ENCODE results near the gene FGFBP2. TPM values are rescaled to one million over a fixed set of nuclear protein-coding genes. Genes with fewer than 3 reads are reported as not detected.

The FGFBP2 gene, protein sequence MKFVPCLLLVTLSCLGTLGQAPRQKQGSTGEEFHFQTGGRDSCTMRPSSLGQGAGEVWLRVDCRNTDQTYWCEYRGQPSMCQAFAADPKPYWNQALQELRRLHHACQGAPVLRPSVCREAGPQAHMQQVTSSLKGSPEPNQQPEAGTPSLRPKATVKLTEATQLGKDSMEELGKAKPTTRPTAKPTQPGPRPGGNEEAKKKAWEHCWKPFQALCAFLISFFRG
- 0.20 TPM in 1 of 2 replicates, not detected in the other for total RNA-seq (2014; rRNA removed; shearing (Covaris generic))

DNA sequence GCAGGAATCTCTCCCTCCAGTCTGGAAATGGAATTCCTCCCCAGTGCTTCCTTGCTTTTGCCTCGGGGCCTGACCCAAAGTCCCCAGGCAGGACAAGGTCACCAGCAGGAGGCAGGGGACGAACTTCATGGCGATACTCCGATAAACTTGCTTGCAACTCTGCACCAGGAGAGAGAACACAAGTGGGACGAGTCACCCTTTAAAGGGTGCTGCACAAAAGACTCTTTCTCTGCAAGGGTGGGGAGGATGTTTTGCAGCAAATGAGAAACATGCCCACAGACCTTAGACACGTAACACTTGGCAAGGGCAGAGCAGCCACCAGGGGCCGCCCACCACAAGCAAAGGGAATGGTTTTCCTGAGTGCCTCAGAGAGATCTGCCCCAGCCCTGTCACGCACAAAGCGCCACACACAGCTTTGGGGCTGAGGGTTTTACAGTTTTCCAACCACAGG, at the start of gene FGFBP2:
FGFBP2 (minus strand) TSS at position 175 of the 451 bp plus-strand sequence; CDS start at position 129, 46 bp downstream.
- DNase-seq (ENCODE audit: low read depth): peak; percentile 62

DNA sequence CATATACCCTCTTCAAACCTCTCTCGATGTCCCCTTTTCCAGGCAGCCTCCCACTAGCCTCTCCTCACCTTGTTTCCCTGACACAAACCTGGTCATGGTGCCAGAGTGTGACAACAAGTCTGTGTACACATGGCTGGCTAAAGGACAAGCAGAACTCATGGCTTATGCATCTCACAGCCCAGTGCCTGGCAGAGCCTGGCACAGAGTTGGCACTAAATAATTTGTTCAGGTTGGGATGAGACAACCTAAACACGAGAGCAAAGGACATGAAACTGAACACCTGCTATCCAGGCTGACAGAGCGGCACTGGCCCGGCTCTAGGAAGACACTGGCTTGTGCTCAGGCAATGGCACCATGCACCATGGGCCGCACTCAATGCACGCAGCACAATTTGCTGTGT, 48.2 kb upstream of the FGFBP2 start:
- no peak for DNase-seq (ENCODE audit: low read depth)

DNA sequence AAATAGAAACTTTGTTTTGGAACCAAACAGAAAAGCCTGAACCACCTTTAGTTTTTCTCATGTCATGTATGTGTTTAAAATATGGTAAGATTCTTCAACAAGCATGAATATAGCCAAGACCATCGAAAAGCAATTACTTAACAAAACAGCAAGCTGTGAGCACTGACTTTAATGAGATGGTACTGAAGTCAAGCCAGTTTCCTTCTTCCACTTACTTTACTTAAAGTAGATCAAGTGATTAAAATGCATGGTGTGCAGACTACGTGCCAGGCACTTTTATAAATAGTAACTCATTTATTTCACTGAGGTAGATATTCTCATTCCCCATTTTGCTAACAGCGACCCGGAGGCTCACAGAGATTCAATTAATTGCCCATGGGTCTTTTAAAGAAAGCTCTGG, 46.2 kb upstream of the FGFBP2 start:
- DNase-seq (ENCODE audit: low read depth): no peak

DNA sequence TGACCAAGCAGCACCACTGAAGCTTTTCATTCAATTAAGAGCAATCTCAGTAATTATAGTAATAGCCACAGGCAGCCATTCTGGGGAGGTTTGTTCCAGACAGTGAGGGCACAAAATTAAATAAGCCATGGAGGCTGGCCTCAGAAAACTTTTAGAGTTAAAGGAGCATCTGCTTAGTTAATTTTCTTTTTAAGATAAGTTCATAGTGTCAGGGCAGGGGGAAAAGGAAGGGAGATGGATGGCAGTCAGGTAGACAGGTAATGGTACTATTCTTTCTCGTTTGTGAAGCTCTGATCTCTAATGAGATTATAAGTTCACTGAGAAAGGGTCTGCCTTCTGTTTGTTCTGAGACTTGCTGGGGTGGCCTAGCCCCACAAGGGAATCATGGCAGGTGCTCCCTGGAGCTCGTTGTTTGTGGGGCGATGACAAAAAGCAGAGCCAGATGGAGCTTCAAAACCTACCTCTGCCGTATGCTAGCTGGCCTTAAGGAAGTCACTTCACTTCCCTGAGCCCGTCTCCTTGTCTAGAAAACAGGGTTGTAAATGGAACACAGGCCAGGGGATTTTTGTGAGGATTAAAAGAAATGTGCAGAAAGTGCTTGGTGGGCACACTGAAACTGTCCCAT, 44.6 kb upstream of the FGFBP2 start:
- DNase-seq (ENCODE audit: low read depth): no peak

DNA sequence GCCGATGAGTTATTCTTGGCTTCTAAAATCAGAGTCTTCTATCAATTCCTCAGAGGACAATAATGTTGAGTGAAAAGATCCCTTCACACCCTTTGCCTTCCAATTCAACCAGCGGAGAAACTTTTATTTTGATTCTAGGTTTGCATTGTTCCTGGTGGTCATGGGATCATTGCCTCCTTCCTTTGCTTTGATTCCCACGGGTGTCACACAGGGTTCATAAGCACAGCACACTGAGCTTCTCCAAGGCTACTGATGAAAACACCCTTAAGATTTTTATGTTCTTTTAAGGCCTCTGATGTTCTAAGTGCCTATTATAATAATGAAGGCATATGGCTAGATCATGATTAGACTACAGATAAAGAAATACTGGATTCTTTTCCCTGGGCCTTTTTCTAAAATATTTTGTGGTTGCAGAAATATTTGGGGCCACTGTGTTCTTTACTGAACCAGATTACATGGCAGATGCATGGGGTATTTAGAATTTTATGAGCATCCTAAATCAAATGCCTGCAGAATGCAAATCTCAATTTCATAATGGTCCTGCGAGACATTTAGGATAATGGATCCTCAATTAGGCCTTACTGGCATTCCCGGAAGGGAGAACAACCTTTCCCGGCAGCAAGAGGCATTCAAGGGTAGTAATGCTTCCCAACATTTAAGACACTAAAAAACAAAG, 43.9 kb upstream of the FGFBP2 start:
- no peak for DNase-seq (ENCODE audit: low read depth)

DNA sequence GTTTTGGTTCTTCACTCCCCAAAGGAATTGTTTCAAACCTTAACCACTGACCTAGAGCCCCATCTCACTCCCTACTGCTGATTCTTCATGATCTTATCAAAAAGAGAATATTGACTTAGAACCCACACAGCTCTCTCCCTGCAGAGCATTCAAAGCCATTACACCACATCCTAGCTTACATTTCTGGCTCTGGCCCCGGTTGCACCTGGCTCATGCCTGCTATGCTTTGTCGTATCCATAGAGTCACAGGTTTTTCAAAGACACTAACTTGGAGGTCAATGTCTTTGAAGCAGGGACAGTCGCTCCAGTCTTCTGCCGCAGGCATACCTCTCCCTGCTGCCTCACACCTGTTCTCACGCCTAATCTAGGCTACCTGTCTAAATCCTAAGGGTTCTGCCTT, 42.7 kb upstream of the FGFBP2 start:
- DNase-seq (ENCODE audit: low read depth): no peak

DNA sequence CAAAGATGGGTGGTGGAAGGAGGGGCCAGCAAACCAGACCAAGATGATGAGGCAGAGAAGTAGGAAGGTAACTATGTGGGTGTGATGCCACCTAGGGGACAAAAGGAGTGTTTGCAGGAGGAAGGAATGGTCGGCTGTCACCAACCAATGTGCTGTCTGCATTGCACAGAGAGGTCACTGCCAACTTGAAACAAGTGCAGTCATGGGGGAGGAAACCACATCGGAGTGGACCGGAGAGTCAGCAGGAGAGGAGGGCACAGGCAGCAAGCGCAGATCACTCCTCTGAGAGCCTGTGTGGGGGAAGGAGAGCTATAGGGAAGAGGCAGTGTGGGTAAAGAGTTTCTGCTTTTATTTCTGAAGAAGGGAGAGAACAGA, 38.5 kb upstream of the FGFBP2 start:
- peak; percentile 60 for DNase-seq (ENCODE audit: low read depth)

DNA sequence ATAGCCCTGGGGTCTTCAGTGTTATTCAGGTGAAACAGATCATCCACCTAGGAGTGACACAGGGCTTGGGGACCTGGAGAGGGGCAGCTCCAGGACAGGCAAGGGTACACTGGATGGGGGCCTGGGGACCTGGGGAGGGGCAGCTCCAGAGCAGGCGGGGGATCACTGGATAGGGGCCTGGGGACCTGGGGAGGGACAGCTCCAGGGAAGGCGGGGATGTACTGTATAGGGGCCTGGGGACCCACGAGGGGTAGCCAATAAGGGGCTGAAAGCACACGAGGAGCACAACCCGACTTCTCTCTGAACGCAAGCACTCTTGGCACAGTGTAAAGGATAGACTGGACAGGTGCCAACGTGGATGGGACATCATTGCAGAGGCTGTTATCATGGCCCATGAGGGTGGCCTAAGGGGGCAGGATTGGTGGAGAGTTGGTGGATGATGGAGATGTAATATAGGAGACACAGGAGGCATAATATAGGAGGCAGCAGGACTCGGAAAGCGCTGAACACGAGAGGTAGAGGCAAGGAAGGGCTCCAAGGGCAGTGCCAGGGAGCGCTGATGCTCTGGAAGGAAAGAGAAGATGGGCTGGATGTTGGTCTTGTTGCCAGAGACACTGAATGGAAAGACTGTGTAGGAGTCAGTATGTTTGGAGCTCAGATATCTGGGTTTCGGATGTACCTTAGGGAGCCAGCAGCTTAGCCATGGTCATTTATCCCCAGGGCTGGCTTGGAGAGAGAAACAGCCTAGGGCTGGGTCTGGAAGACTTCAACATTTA, 37.9 kb upstream of the FGFBP2 start:
- DNase-seq (ENCODE audit: low read depth): no peak

DNA sequence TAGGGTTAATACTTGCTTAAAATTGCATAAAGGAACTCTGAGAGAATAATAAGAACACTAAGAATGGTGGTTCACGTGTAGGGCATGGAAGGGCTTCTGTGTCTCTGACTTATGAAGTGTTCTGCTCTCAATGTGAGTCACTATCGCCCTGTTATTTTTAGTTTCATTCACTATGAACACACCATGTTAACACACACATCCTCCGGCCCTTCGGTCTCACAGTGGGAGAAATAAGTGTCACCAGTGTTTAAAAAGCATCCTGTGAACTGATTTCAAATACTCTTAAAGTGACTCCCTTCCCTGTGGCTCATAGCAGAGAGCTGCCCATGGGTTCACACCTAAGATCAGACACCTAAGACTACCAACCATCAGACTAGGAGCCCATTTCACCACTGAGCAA, 33.8 kb upstream of the FGFBP2 start:
- DNase-seq (ENCODE audit: low read depth): no peak

DNA sequence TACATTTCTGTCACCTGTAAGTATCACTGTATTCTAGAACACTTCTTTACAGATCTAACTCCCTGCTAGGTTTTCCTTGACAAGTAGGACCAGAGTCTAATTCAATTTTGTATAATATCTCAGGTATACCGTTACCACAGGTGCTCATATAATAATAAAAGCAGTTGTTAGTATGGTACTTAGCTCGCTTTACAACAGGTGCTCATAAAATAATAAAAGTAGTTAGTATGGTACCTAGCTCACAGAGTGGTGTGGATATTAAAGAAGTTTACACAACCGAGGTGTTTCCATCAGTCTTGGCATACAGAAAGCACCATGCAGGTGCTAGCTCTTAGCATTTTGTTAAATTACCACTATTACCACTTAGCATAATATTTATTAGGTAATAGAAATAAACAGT, 32.9 kb upstream of the FGFBP2 start:
- no peak for DNase-seq (ENCODE audit: low read depth)

DNA sequence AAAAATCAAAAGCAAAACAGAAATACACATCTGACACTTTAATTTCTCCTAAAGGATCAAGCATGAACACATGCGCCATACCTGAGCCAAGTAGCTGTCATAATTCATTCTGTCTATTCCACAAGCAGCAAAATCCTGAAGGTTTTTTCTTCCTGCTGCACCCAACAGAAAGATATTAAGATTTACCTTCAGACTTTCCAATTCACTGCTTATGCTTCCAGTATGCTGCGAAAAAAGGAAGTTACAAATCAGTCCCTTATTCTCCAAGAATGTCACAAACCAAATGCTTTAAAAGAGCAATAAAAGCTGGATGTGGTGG, 29.2 kb upstream of the FGFBP2 start:
- no peak for DNase-seq (ENCODE audit: low read depth)

DNA sequence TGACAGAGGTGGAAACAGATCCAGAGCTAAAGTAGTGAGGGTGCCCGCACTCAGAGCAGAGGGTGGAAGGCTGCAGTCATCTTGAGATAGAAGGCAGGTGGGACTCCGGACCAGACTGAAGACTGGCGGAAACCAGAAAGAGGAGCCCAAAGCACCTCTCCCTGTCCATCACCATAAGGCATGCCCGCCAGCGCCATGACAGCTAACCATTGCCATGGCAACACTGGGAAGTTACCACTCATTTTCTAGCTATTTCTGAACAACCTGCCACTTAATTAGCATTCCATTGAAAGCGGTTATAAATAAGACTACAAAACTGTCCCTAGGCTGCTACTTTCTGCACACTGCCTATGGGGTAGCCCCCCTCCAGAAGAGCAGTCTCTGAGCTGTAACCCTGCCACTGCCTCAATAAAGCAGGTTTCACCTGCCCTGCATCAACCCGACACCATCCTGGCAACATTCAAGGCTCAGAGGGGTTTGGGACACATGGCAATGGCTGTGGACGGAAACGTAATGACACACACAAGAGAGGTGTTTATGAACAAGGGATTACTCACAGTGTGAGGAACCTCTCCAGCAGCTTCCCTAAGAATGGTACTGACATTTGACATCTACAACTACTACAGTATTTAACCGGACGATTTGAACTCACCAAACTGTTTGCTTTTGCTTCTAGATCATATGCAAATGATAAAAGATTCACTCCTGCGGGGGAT, 27.8 kb upstream of the FGFBP2 start:
- DNase-seq (ENCODE audit: low read depth): no peak

DNA sequence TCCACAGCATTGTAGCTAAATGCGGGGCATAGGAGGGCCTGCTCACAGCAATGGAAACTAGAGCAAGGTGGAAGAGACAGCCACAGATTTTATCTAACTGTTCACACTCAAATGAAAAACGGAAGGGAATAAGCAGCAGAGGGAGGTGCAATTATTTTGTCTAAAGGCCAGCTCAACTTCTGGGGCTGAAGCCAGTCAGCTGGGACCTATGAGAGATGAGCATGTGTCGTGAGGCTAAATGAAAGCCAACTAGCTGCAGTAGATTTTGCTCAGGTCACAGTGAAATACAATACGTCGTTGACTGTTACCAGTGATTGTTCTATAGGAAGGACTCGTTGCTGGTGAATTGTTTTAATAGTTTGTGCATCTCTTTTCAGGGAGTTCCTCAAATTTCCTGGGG, 26.4 kb upstream of the FGFBP2 start:
- no peak for DNase-seq (ENCODE audit: low read depth)

DNA sequence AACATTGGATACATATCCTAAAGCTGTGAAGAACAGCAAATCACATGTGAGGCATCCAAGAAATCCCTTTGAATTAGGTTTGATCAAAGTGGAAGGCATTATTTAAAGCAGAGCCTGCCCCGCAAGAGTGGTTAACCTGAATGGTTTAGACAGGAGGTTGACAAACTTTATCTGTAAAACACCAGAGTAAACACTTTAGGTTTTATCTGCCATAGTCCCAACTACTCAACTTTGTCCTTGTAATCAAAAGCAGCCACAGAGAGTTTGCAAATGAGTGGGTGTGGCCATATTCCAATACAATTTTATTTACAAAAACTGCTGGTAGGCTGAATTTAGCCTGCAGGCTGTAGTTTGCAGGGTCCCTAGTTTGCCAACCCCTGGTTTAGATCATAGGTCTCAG, 25.2 kb upstream of the FGFBP2 start:
- DNase-seq (ENCODE audit: low read depth): no peak

DNA sequence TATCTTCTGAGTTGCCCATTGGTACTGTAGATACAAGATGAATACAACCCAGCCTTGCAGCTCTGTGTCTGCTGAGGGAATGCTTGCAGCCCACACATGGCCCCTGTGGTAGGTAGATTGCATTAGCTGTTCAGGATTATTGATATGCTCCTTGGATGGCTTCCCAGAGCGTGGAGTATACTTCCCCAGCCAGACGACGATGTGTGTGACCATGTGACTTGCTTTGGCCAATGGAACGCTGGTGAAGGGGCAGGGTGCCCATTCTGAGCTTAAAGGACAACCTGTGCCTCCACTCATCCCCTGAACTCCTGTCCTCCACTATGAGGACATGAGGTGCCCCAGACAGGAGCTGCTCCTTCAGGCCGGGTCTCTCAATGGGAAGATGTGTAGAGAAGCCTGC, 23.9 kb upstream of the FGFBP2 start:
- no peak for DNase-seq (ENCODE audit: low read depth)

DNA sequence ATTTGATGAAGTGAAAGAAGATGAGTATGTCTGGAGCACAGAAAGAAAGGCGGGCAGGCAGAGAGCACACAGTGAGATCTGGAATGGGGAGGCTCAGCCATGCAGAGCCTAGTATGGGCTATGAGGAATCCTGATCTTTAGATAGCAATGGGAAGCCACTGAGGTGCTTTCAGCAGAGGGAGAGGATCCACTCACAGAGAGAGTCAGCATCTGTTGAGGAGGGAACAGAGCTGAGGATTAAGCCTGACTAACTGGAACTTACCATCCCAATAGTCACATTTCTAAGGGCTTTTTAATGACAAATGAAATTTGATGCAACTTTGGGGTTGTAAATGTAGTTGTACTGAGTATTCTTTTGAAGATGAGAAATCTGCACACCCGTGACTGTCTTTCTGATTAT, 20.6 kb upstream of the FGFBP2 start:
- no peak for DNase-seq (ENCODE audit: low read depth)

DNA sequence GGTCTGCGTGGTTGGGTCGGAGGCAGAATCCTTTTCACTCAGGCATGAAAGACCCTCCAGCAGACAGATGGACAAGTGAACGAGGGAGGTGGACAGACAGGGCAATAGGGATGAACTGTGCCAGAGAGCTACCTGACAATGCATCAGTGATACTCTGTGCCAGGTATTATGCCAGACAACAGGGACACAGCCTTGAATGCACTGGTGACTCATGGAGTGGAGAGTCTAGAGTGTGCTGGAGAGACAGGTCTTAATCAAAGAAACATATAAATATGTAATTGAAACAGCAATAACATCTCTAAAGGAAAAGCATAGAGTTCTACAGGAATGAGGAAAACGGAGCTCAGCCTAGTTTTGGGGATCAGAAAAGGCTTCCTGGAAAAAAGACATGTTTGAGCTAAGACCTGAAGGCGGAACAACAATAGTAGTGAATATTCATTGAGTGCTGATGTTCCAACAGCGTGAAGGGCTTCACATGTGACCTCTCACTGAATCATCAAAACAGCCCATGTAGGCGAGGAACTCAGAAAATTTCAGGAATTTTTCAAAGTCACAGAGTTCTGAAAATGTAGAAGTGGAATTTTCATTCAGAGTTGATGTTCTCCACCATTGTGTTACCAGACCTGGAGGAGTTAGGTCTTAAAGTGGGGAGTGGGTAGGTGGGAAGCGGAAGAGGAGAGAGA, 20.0 kb upstream of the FGFBP2 start:
- no peak for DNase-seq (ENCODE audit: low read depth)

DNA sequence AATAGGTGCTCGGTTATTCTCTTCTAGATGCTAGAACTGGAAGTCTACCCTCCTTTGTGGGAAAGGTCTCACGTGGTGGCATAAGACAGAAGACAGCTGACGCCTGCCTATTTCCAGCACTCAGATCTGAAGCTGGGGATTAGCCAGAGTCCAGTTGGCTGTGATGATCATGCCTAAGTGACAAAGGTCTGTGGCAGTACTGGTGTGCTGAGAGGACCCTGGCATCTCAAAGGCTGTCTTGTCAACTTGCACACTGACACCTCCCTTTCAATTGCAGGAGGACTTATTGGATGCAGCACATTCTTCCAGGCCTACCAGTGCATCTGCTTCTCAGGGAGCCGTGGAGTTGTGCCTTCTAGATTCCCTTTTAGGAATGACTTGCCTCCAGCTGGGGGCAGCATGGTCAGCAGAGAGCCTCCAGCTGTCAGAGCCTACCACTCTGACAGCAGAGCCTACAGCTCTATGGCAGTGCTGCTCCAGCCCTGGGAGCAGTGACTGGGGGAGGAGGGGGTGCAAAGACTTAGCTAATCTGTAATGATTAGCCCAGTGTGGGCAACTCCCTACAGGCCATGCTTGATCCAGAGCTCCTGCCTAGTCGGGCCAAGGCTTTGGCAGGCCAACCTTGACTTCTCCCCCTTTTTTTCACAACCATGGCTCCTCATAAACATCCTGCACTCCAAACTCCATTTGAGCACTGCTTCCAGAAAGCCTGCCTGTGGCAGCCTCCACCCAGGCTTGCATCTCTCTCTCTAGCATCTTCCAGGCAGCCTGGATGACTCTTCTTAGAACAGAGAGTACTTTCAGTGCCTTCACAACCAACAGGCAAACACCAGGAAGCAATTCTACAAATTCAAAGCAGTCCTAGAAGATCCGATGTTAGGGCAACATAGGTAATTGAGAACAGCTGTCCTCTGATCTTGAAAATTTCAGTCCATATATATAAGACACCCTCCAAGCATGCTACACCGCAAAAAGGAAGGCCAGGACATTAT, 13.8 kb upstream of the FGFBP2 start:
- no peak for DNase-seq (ENCODE audit: low read depth)

DNA sequence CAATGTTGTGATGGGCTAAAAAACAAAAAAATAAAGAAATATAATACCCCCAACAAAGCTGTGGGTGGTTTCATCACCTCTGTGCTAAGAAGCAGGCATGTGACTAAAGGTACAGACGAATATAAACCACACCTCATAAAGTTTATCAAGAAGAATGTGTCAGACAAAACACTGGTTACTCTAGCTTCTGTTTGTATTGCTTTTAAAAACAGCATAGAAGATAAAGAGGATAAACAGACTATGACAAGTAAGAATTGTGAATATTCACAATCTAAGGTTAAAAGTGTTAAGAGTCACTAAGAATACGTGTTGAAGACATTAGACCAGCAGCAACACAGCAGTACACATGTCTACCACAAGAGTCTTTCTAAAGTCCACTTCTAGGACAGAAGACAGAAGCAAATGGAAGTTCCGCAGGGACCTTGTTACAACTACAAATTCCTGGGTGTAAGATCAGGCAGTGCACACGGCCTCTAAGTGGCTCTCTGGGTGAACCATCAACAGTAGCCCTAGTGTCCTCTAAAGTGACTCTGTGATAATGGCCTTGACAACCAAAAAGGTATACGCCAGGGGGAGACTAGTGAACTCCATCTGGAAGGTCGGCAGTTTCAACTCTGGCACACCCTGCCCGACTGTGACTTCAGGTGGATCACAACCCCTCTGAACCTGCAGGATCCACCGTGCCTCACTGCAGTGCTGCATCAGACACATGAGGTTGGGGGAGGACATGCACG, 8.3 kb upstream of the FGFBP2 start:
- no peak for DNase-seq (ENCODE audit: low read depth)

Data from RPMI7951 (cell line).